ENCODE measurements around the gene ELK4. TPM values are rescaled to one million over a fixed set of nuclear protein-coding genes. Genes with fewer than 3 reads are reported as not detected.

Gene ELK4
- total RNA-seq, 1 donor from 2014 or later: 71.5 TPM

DNA sequence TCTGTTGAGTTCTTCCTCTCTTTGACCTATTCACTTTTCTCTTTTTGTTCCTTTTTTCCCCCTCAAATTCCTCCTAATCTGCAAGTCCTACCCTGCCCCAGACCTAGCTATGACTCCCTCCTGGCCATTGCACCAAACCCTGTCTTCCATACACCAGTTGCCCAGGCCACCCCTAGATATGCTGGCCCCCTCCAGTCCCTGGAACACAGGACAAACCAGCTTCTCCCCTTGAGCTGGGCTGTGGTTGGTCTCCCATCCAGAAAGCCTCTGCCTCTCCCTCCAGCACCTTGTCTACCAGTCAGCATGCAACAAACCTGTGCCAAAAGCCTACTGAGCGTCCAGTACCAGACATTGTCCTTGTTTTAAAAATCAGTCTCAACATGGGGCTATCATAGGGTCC lies 59.4 kb downstream of the ELK4 start:
- no peak for ATAC-seq
- H3K4me3 ChIP-seq: no peak overlapping the region
- TF ChIP-seq, protein P1, sequence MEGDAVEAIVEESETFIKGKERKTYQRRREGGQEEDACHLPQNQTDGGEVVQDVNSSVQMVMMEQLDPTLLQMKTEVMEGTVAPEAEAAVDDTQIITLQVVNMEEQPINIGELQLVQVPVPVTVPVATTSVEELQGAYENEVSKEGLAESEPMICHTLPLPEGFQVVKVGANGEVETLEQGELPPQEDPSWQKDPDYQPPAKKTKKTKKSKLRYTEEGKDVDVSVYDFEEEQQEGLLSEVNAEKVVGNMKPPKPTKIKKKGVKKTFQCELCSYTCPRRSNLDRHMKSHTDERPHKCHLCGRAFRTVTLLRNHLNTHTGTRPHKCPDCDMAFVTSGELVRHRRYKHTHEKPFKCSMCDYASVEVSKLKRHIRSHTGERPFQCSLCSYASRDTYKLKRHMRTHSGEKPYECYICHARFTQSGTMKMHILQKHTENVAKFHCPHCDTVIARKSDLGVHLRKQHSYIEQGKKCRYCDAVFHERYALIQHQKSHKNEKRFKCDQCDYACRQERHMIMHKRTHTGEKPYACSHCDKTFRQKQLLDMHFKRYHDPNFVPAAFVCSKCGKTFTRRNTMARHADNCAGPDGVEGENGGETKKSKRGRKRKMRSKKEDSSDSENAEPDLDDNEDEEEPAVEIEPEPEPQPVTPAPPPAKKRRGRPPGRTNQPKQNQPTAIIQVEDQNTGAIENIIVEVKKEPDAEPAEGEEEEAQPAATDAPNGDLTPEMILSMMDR (IDR thresholded peaks at IDR 0.05): no peak
- H3K36me3 ChIP-seq: no peaks in the 10 kb centered on the region
- no peaks in the 10 kb centered on the region for H3K9me3 ChIP-seq
- intact Hi-C loops (cut with DNase I): no loop called here
- no peak overlapping the region for H3K27ac ChIP-seq
- peaks cover 12% of the 10 kb centered on the region for H3K27me3 ChIP-seq
- DNase-seq: no peak
- H3K4me1 ChIP-seq: peaks cover 3% of the 10 kb centered on the region

DNA sequence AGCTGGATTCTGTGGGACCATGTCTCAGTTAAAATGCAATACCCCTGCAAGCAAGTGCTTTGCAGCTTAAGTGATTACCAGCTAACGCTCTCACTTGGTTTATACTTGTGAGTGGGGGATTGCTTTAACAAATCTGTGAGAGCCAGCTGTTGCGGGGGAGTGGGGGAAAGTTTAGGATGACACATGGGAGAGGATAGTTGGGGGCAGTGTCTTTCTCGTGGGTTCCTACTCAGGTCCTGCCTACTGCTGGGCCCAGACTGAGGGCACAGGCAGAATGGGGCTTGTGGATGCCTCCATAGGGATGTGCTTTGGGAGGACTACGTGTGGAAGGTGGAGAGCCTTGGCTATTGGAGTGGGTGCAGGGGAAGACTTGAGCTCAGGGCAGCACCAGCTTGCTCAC lies 60.1 kb downstream of the ELK4 start:
- ATAC-seq (no peak), DNase-seq (no peak)
- intact Hi-C loops (cut with DNase I): no loop called here

DNA sequence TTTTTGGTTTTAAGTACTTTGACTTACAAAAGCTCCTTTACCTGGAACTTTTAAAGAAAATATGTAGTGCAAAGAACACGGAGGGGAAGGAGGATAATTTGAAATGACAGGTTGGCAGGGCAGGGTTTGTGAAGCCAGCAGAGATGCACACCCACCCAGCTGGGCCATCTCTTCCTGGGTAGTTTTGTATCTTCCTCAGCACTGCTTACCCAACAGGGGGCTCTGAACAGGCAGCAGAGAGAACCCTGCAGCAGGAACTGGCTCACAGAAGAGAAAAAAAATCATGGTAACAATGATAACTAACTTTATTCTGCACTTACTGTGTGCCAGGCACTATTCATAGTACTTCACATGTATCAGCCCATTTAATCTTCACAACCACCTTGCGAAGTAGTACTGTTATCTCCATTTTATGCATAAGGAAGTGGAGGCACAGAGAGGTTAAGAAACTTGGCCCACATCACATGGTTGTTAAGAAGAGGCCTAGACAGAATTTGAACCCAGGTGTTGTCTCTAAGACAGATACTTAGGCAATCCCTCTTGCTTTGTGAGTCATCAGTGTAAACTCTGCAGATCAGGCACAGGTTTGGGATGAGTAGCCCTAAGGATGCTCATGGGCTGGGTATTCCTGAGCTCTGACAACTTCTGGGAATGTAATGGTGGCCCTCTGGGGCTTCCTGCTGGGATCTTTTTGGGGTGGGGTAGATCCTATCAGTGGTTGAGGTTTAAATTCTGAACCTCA lies 60.8 kb downstream of the ELK4 start:
- TF ChIP-seq, protein P1 (IDR thresholded peaks at IDR 0.05): no peak
- intact Hi-C loops (cut with DNase I): no loop called here
- DNase-seq (no peak), ATAC-seq (no peak)
- Histone ChIP-seq H3K27ac (no peak overlapping the region), H3K27me3 (peaks cover 22% of the 10 kb centered on the region), H3K4me3 (no peak overlapping the region), H3K9me3 (no peaks in the 10 kb centered on the region), H3K36me3 (no peaks in the 10 kb centered on the region), H3K4me1 (peaks cover 3% of the 10 kb centered on the region)

More for the DNA sequence above, 60.1 kb downstream of the ELK4 start:
- H3K36me3 ChIP-seq: no peaks in the 10 kb centered on the region
- no peak overlapping the region for H3K27ac ChIP-seq
- peaks cover 3% of the 10 kb centered on the region for H3K4me1 ChIP-seq
- H3K27me3 ChIP-seq: peaks cover 15% of the 10 kb centered on the region
- H3K4me3 ChIP-seq: no peak overlapping the region
- TF ChIP-seq, protein P1 (IDR thresholded peaks at IDR 0.05): no peak
- no peaks in the 10 kb centered on the region for H3K9me3 ChIP-seq

GRCh38 chr1:205570173-205570501 lies 61.7 kb downstream of the ELK4 start:
- H3K4me1 ChIP-seq: peaks cover 3% of the 10 kb centered on the region
- no peaks in the 10 kb centered on the region for H3K36me3 ChIP-seq
- H3K27me3 ChIP-seq: peaks cover 23% of the 10 kb centered on the region
- no peak for DNase-seq
- no peaks in the 10 kb centered on the region for H3K9me3 ChIP-seq
- ATAC-seq: no peak
- H3K4me3 ChIP-seq: no peak overlapping the region
- H3K27ac ChIP-seq: no peak overlapping the region
- TF ChIP-seq, protein P1 (IDR thresholded peaks at IDR 0.05): no peak
- intact Hi-C loops (cut with DNase I): no loop called here

DNA sequence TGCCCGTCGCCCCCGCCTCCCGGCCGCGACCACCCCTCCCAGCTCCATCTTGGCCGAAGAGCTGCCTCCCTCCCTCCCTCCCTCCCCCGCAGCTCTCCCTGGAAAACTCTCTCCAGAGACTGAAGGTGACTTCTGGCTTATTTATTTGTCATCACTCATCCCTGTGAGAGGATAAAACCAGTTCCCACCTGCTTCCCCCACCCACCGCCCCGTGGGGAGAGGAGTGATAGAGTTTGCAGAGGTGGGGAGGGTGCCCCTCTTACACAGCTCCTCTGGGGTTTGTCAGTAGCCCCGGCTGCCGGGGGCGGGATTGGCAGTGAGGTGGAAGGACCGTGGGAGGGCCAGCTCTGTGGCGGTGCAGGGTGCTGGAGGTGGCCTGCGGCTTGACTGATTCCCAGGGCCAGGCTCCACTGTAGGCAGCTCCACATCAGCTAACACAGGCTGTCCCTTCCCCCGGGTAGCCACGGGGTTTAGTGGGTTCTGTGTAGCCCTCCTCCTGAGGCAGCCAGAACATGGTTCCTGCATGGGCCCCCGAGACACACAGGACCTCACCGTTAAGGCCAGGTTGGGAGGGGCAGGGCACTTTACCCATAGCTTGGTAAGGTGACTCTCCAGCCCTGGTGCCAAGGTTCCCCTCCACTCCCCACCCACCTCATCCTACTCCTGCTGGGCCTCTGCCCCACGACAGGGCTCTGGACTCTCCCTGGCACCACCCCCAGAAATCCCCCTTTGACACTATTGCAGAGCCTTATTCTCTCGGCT lies 62.2 kb downstream of the ELK4 start:
- intact Hi-C loops (cut with DNase I): no loop called here
- H3K36me3 ChIP-seq: no peaks in the 10 kb centered on the region
- TF ChIP-seq, protein P1 (IDR thresholded peaks at IDR 0.05): no peak
- no peaks in the 10 kb centered on the region for H3K9me3 ChIP-seq
- H3K4me3 ChIP-seq: peak overlapping the region; percentile 42
- H3K27me3 ChIP-seq: peaks cover 23% of the 10 kb centered on the region
- H3K4me1 ChIP-seq: peaks cover 3% of the 10 kb centered on the region
- DNase-seq (peak; percentile 55), ATAC-seq (peak; percentile 10)
- no peak overlapping the region for H3K27ac ChIP-seq
